Measurements from ENCODE around the gene SDR42E1. TPM values are rescaled to one million over a fixed set of nuclear protein-coding genes. Genes with fewer than 3 reads are reported as not detected.

Gene SDR42E1
- total RNA-seq, 2 donors from 2014 or later, result 0.41 to 0.56 TPM

- TF ChIP-seq, protein P1, sequence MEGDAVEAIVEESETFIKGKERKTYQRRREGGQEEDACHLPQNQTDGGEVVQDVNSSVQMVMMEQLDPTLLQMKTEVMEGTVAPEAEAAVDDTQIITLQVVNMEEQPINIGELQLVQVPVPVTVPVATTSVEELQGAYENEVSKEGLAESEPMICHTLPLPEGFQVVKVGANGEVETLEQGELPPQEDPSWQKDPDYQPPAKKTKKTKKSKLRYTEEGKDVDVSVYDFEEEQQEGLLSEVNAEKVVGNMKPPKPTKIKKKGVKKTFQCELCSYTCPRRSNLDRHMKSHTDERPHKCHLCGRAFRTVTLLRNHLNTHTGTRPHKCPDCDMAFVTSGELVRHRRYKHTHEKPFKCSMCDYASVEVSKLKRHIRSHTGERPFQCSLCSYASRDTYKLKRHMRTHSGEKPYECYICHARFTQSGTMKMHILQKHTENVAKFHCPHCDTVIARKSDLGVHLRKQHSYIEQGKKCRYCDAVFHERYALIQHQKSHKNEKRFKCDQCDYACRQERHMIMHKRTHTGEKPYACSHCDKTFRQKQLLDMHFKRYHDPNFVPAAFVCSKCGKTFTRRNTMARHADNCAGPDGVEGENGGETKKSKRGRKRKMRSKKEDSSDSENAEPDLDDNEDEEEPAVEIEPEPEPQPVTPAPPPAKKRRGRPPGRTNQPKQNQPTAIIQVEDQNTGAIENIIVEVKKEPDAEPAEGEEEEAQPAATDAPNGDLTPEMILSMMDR (IDR thresholded peaks at IDR 0.05), result no peak
- Histone ChIP-seq H3K4me3 (no peak overlapping the region), H3K4me1 (ENCODE audit: control insufficient read depth in 1 of 2, low read depth in 2 of 2) (no peaks in the 10 kb centered on the region), H3K27ac (no peak overlapping the region), H3K9me3 (no peaks in the 10 kb centered on the region), H3K27me3 (replicated peaks; ENCODE audit: insufficient read depth) (no peaks in the 10 kb centered on the region), H3K36me3 (no peaks in the 10 kb centered on the region)
- ATAC-seq (ENCODE audit: insufficient number of reproducible peaks, low FRiP score, low read depth), result no peak
- DNase-seq (ENCODE audit: low spot score), result no peak
Measured at GRCh38 chr16:82044585-82044911, 33.3 kb upstream of the SDR42E1 start.

DNA sequence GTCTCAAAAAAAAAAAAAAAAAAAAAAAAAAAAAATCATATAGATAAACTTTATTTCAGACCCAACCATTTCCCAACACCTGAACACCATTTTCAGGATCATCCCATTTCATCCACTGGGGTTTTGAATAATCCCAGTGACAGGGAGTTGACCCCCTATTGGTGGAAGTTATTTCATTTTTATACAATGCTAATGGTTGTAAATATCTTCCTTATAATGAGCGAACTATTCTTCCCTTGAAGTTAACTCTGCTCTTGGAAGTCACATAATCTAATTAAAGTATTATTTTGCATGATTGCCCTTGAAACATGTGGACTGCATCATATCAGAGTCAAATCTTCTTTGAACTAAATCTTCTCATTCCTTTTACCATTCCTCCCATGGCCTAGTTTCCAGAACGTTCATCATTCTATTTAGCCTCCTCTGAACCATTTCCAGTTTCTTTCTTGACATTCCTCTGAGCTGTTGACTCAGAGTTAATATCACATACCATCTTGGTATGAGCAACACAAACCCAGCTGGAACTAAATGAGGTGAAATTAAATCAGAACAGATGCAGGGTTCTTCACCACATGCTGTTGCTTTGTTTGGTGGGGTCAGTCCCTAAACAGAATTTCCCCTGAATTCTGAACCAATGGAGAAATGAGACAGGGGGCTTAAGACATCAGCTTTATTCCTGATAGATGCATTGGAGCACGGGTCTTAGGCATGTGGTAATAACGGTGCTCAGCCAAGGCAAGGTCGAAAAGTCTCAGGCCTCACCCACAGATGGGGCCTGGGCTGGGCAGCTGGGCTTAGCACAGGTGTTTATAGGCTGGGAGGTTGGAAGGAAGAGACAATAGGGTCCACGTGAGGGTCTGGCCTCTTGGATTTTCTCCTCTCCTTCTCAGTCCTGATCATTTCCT lies 32.7 kb upstream of the SDR42E1 start:
- Histone ChIP-seq H3K27ac (no peak overlapping the region), H3K4me3 (no peak overlapping the region), H3K27me3 (replicated peaks; ENCODE audit: insufficient read depth) (no peaks in the 10 kb centered on the region), H3K4me1 (ENCODE audit: control insufficient read depth in 1 of 2, low read depth in 2 of 2) (no peaks in the 10 kb centered on the region), H3K36me3 (no peaks in the 10 kb centered on the region), H3K9me3 (no peaks in the 10 kb centered on the region)
- ATAC-seq (ENCODE audit: insufficient number of reproducible peaks, low FRiP score, low read depth) (no peak), DNase-seq (ENCODE audit: low spot score) (no peak)
- TF ChIP-seq, protein P1 (IDR thresholded peaks at IDR 0.05), result no peak

DNA sequence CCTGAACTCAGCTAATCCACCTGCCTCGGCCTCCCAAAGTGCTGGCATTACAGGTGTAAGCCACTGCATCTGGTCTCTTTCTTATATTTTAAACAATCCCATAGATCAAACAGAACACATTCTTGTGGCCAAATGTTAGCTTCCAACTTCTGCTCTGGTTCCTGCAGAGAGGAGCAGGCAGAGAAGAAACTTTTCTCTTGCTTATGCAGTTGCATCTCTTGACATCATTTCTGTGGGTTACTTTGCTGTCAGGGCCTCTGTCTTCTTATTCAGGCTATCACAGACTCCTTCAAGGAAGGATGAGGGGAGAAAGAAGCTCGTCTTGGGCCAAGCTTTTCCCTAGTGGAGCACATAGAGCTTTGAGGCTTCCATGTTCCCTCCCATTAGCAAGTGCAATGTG lies 31.6 kb upstream of the SDR42E1 start:
- no peak for DNase-seq (ENCODE audit: low spot score)
- H3K36me3 ChIP-seq, result no peaks in the 10 kb centered on the region
- TF ChIP-seq, protein P1 (IDR thresholded peaks at IDR 0.05), result no peak

GRCh38 chr16:82042144-82042543 lies 30.9 kb upstream of the SDR42E1 start:
- DNase-seq (ENCODE audit: low spot score), result no peak
- H3K9me3 ChIP-seq, result no peaks in the 10 kb centered on the region
- TF ChIP-seq, protein P1 (IDR thresholded peaks at IDR 0.05), result no peak
- no peaks in the 10 kb centered on the region for H3K4me1 ChIP-seq (ENCODE audit: control insufficient read depth in 1 of 2, low read depth in 2 of 2)
- H3K27me3 ChIP-seq (replicated peaks; ENCODE audit: insufficient read depth), result no peaks in the 10 kb centered on the region
- ATAC-seq (ENCODE audit: insufficient number of reproducible peaks, low FRiP score, low read depth), result no peak
- no peak overlapping the region for H3K4me3 ChIP-seq
- no peak overlapping the region for H3K27ac ChIP-seq
- no peaks in the 10 kb centered on the region for H3K36me3 ChIP-seq

More for the DNA sequence above, 31.6 kb upstream of the SDR42E1 start:
- Histone ChIP-seq H3K4me3 (no peak overlapping the region), H3K27me3 (replicated peaks; ENCODE audit: insufficient read depth) (no peaks in the 10 kb centered on the region), H3K27ac (no peak overlapping the region), H3K4me1 (ENCODE audit: control insufficient read depth in 1 of 2, low read depth in 2 of 2) (no peaks in the 10 kb centered on the region), H3K9me3 (no peaks in the 10 kb centered on the region)
- no peak for ATAC-seq (ENCODE audit: insufficient number of reproducible peaks, low FRiP score, low read depth)

- no peak for ATAC-seq (ENCODE audit: insufficient number of reproducible peaks, low FRiP score, low read depth)
Measured at GRCh38 chr16:82041542-82041941, 30.3 kb upstream of the SDR42E1 start.

More at GRCh38 chr16:82041542-82041941, 30.3 kb upstream of the SDR42E1 start:
- Histone ChIP-seq H3K9me3 (no peaks in the 10 kb centered on the region), H3K27ac (no peak overlapping the region), H3K27me3 (replicated peaks; ENCODE audit: insufficient read depth) (no peaks in the 10 kb centered on the region), H3K36me3 (no peaks in the 10 kb centered on the region), H3K4me1 (ENCODE audit: control insufficient read depth in 1 of 2, low read depth in 2 of 2) (no peaks in the 10 kb centered on the region), H3K4me3 (no peak overlapping the region)
- no peak for DNase-seq (ENCODE audit: low spot score)
- TF ChIP-seq, protein P1 (IDR thresholded peaks at IDR 0.05), result no peak

Data from thoracic aorta (tissue), 2 donors.